Measurements from ENCODE around the gene MADCAM1.

- no peak for TF ChIP-seq POLR2A (IDR thresholded peaks at IDR 0.05; ENCODE audit: low read depth, low read length)
- TF ChIP-seq SPI1 (IDR thresholded peaks at IDR 0.05; ENCODE audit: low read depth, low read length): no peak
Observed at GRCh38 chr19:492091-492531, 4.2 kb upstream of the MADCAM1 start.
